H1 (cell line): Measurements from ENCODE around the gene IGF1. TPM values are rescaled to one million over a fixed set of nuclear protein-coding genes. Genes with fewer than 3 reads are reported as not detected.

Experiments used
- CHD7 ChIP-seq: fragments of 300-600 bp; sonication (generic); IDR thresholded peaks from 2 replicates; pipeline ENCODE4 v1.7.1; 2012; ENCODE audit warnings: low read length, moderate library complexity, mild to moderate bottlenecking, inconsistent platforms; ENCODE audit not compliant: insufficient replicate concordance
- SUZ12 ChIP-seq: fragments of 200-600 bp; sonication (generic); IDR thresholded peaks from 2 replicates; pipeline ENCODE4 v1.6.1; 2012; ENCODE audit warnings: mild to moderate bottlenecking, inconsistent platforms, low read length, moderate library complexity, mixed read lengths
- polyA plus RNA-seq, 7 experiments: library from polyadenylated mRNA; depleted of rRNA in 3 of 7; stranded (reverse) in 5 of 7; unstranded in 2 of 7; fragments of >200 nt in 5 of 7; fragments of 200-250 nt in 2 of 7; gene quantifications; 1 replicate in 5 of 7; 2 replicates in 1 of 7; 4 replicates in 1 of 7; pipeline versions ENCODE4 v1.2.1 to v1.2.3, GENCODE V29; 2011 to 2013; ENCODE audit warnings: missing spikeins in 2 of 7, mixed read lengths in 2 of 7
- total RNA-seq: library from RNA; stranded (reverse); fragmentation: NEBNext Ultra II Directional; extraction: Animal tissue kit (Norgen Biotek cat#: 25700); gene quantifications from 2 replicates; pipeline ENCODE4 v1.2.1, GENCODE V29; 2021

Gene IGF1
- total and polyA plus RNA-seq, 2 of the 8 experiments (the other 6 are each of a cell fraction or from before 2014, with no cell fraction given) = not detected

DNA sequence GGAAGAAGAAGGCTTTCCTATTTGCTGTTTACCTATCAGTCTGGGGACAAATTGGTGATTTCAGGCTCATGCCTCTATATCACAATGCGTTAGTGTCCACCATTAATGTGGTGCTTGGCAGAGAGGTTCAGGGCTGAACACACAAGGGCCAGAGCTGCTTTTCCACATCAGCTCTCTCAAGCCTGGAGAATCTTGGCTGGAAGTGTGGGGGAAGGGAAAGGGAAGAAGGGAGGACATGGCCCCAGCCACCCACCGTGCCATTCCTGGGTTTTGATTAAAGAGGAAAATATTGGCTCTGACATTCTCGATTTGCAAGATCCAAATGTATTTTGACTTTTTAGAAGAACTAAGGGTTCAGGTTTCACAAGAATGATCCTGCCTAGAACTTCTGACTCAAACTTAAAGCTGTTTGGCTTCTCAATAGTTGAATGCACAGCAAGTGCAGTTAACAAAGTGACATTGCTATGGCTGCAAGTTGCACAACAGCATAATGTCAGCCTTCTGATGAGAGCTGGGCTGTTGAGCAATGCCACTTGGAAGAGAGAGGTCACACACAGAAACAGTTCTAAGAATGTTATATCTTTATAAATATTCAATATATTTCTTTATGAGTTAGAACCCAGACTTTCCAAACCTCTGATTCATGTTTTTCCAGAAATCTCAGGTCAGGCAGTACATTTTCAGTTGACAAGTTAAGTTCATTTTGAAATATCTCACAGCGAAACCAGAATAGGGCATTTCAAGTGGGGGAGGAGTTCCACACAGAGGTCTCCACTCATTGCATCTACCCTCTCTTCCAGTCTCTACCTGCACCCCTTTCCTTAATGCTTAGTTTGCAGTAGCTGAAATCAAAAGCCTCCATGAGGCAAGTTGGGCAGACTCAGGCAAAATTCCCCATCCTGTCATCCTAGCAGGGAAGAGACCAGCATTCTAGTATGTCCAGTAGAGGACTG, 25.3 kb downstream of the IGF1 start (continued):
- no peak for TF ChIP-seq CHD7
- TF ChIP-seq SUZ12 = no peak
- TF ChIP-seq, all 59 proteins: peak for 0
